ENCODE measurements around the gene ARVCF. TPM values are rescaled to one million over a fixed set of nuclear protein-coding genes. Genes with fewer than 3 reads are reported as not detected.
A peak's percentile ranks its signal among the peaks of the same experiment; 100 is the strongest.

The ARVCF gene
- polyA plus RNA-seq, 1 of the 3 experiments (the other 2 are of a cell fraction), result 27.4 TPM

DNA sequence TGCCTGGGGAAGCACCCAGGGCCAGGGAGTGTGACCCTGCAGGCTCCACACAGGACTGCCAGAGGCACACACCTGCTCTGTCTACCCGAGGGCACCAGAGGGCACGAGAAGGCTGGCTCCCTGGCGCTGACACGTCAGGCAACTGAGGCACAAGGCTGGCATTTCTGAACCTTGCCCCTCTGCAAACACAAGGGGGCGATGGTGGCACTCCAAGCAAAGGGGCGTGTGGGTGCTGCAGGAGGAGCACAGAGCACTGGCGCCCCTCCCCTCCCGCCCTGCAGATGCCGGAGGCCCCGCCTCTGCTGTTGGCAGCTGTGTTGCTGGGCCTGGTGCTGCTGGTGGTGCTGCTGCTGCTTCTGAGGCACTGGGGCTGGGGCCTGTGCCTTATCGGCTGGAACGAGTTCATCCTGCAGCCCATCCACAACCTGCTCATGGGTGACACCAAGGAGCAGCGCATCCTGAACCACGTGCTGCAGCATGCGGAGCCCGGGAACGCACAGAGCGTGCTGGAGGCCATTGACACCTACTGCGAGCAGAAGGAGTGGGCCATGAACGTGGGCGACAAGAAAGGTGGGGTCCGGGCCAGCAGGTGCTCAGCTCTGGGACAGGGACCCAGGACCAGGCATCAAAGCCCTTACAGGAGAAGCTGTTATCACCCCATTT, 54.2 kb downstream of the ARVCF start:
- no peak overlapping the region for H3K4me3 ChIP-seq (ENCODE audit: low read depth in 2 of 2, low read length in 1 of 2)
- ChIA-PET POLR2A (interaction anchor here (1.3 to 1.6 kb wide), 2 partner anchors 11 to 52 kb away, joined by 4 to 9 read pairs; no protein-coding TSS in a partner anchor), CTCF (interaction anchor here (0.6 to 16.4 kb wide), 11 partner anchors 9 to 155 kb away, joined by 3 to 501 read pairs (median 4); partner anchors contain the start of gene TRMT2A)
- no peak for TF ChIP-seq REST (IDR thresholded peaks at IDR 0.05; ENCODE audit: low read depth, low read length)
- peak; percentile 48; the same call in 1 of the 2 replicates for TF ChIP-seq SMC3 (IDR thresholded peaks at IDR 0.05; ENCODE audit: low read depth, low read length)
- TF ChIP-seq RCOR1 (IDR thresholded peaks at IDR 0.05; ENCODE audit: low read length), result no peak
- peak; percentile 69 for TF ChIP-seq RAD21 (IDR thresholded peaks at IDR 0.05; ENCODE audit: low read length)
- peak; percentile 79 for TF ChIP-seq MXI1 (IDR thresholded peaks at IDR 0.05; ENCODE audit: low read depth, low read length)
- TF ChIP-seq POLR2AphosphoS5 (IDR thresholded peaks at IDR 0.05; ENCODE audit: low read depth, low read length), result peak; percentile 12; the same call in 1 of the 2 replicates
- TF ChIP-seq CTCF (IDR thresholded peaks at IDR 0.05), result peak; percentile 69
- TF ChIP-seq PBX3 (IDR thresholded peaks at IDR 0.05), result no peak
- no peaks in the 10 kb centered on the region for H3K9me2 ChIP-seq
- no peak overlapping the region for H2AFZ ChIP-seq (ENCODE audit: low read depth)
- peaks cover 2% of the 10 kb centered on the region for H3F3A ChIP-seq (replicated peaks; ENCODE audit: insufficient read depth)
- H3K27me3 ChIP-seq (ENCODE audit: insufficient read depth), result no peaks in the 10 kb centered on the region
- H3K79me2 ChIP-seq (ENCODE audit: insufficient read depth), result peaks cover 4% of the 10 kb centered on the region; the same call in 1 of the 2 replicates
- H3K9me3 ChIP-seq, result no peaks in the 10 kb centered on the region
- peak overlapping the region; percentile 50 for H3K4me2 ChIP-seq
- peak overlapping the region in 1 of 2 experiments; percentile 70; a peak in 2 of 4 replicates for H3K27ac ChIP-seq (ENCODE audit: low read depth in 2 of 2, low read length in 1 of 2)
- H3K36me3 ChIP-seq (replicated peaks in 1 of 2; ENCODE audit: control insufficient read depth in 1 of 2, insufficient read depth in 2 of 2, low read length in 1 of 2), result peaks cover 17 to 26% of the 10 kb centered on the region in 2 experiments
- DNase-seq, result peak; percentile 97
- 51% methylated on average over 19 of the region's 22 CpGs for WGBS (ENCODE audit: low lambda C conversion rate)
- no peak overlapping the region for H3K9ac ChIP-seq
- peaks cover 7 to 14% of the 10 kb centered on the region in 2 experiments; a peak in 2 of 4 replicates for H3K4me1 ChIP-seq (ENCODE audit: control insufficient read depth in 1 of 2, insufficient read depth in 2 of 2, low read depth in 1 of 2, low read length in 1 of 2)
- H4K20me1 ChIP-seq (ENCODE audit: insufficient read depth), result peaks cover 19% of the 10 kb centered on the region

All from SK-N-SH (cell line).